GM12878 (cell line): ENCODE results near the gene SMARCC1. TPM values are rescaled to one million over a fixed set of nuclear protein-coding genes. Genes with fewer than 3 reads are reported as not detected.

Experiments used
- ATAC-seq: fragments of 200-7000 bp; cut with Tn5 transposase; 3 replicates; pipeline ENCODE4 v1.9.1; 2020; ENCODE audit warnings: mild to moderate bottlenecking, moderate library complexity
- BruUV-seq: library from RNA; stranded (reverse); fragments of 400-500 nt; replicated peaks from 2 replicates; lab custom pipeline; 2021; lab: Mats Ljungman, UMichigan
- CTCF ChIA-PET: fragments of 300-600 bp; sonication (Branson Sonifier 250); formaldehyde crosslinking; extraction: SDS; loops from one replicate; lab custom pipeline; 2021; ENCODE audit warnings: inconsistent platforms; lab: Yijun Ruan, JAX
- POLR2A ChIA-PET: fragments of 350-600 bp; formaldehyde crosslinking; extraction: SDS; loops from one replicate; lab custom pipeline; 2021; ENCODE audit warnings: inconsistent platforms; lab: Charles Lee
- RAD21 ChIA-PET: fragments of 300-600 bp; sonication (Branson Sonifier 250); formaldehyde crosslinking; loops from one replicate; lab custom pipeline; 2023; ENCODE audit warnings: antibody characterized with exemption; ENCODE audit not compliant: unreplicated experiment; lab: Charles Lee
- SMC1A ChIA-PET: fragments of 300-600 bp; sonication (Branson Sonifier 250); formaldehyde crosslinking; loops from one replicate; lab custom pipeline; 2023; ENCODE audit not compliant: unreplicated experiment, uncharacterized antibody; lab: Charles Lee
- DNase-seq: peaks from one replicate; pipeline ENCODE4 v3.0.0-alpha.2; 2011; ENCODE audit warnings: low read depth, low spot score
- FAIRE-seq: peaks from 3 replicates; lab custom pipeline; 2011; peaks lifted over from hg19 to GRCh38; lab: Jason Lieb, UNC
- H2AFZ ChIP-seq: 2 replicates; pipeline ENCODE4 v1.6.0; 2011; ENCODE audit warnings: low read depth, low read length, control low read depth; ENCODE audit not compliant: control insufficient read depth
- H3K27ac ChIP-seq: 2 replicates; pipeline ENCODE4 v1.5.1; 2011; ENCODE audit warnings: control low read depth; ENCODE audit not compliant: control insufficient read depth, insufficient read depth
- H3K27me3 ChIP-seq, 2 experiments: replicated peaks in 1 of 2; 2 replicates each; pipeline versions ENCODE4 v1.6.0 to v1.6.1; 2011; ENCODE audit warnings: low read length in 1 of 2; ENCODE audit not compliant: control insufficient read depth in 2 of 2, insufficient read depth in 2 of 2
- H3K36me3 ChIP-seq, 2 experiments: 2 replicates each; pipeline ENCODE4 v1.5.1; 2011; ENCODE audit warnings: low read length in 1 of 2; ENCODE audit not compliant: control insufficient read depth in 2 of 2, insufficient read depth in 2 of 2
- H3K4me1 ChIP-seq: 2 replicates; pipeline ENCODE4 v1.6.1; 2011; ENCODE audit warnings: mild to moderate bottlenecking, low read length, moderate library complexity, mixed read lengths; ENCODE audit not compliant: control insufficient read depth, insufficient read depth
- H3K4me2 ChIP-seq: 2 replicates; pipeline ENCODE4 v1.6.0; 2011; ENCODE audit warnings: control low read depth; ENCODE audit not compliant: control insufficient read depth, insufficient read depth
- H3K4me3 ChIP-seq: fragments of 200-600 bp; sonication (generic); 2 replicates; pipeline ENCODE4 v1.5.1; 2016
- H3K79me2 ChIP-seq: 2 replicates; pipeline ENCODE4 v1.6.0; 2011; ENCODE audit warnings: low read length; ENCODE audit not compliant: control insufficient read depth, insufficient read depth
- H3K9ac ChIP-seq: 2 replicates; pipeline ENCODE4 v1.8.0; 2011; ENCODE audit warnings: low read length, control low read depth, mixed read lengths; ENCODE audit not compliant: control insufficient read depth, insufficient read depth
- H3K9me3 ChIP-seq: replicated peaks from 3 replicates; pipeline ENCODE4 v1.5.1; 2011; ENCODE audit warnings: mild to moderate bottlenecking, low read length; ENCODE audit not compliant: control insufficient read depth, insufficient read depth
- H4K20me1 ChIP-seq: 2 replicates; pipeline ENCODE4 v1.6.0; 2011; ENCODE audit not compliant: control insufficient read depth, insufficient read depth
- CREB1 ChIP-seq: IDR thresholded peaks from 2 replicates; pipeline ENCODE4 v1.6.1; 2012; ENCODE audit warnings: low read depth, mild to moderate bottlenecking, inconsistent platforms
- CREM ChIP-seq: IDR thresholded peaks from 2 replicates; pipeline ENCODE4 v1.6.1; 2014; ENCODE audit warnings: antibody characterized with exemption, low read depth
- ETV6 ChIP-seq, 2 experiments: fragments of 450-650 bp in 1 of 2; IDR thresholded peaks in 1 of 2; conservative IDR thresholded peaks in 1 of 2; 2 replicates each; pipeline ENCODE4 v1.6.1; 2014; ENCODE audit warnings: antibody characterized with exemption in 1 of 2, borderline replicate concordance in 1 of 2, low read depth in 1 of 2, mild to moderate bottlenecking in 1 of 2, moderate library complexity in 1 of 2
- IRF4 ChIP-seq: IDR thresholded peaks from 2 replicates; pipeline ENCODE4 v1.6.1; 2011; ENCODE audit warnings: low read depth, low read length
- JUND ChIP-seq: IDR thresholded peaks from 2 replicates; pipeline ENCODE4 v1.6.1; 2012; ENCODE audit warnings: low read depth, mild to moderate bottlenecking, low read length, improper control_type of control experiment, moderate library complexity
- NFIC ChIP-seq: IDR thresholded peaks from 2 replicates; pipeline ENCODE4 v1.6.1; 2012; ENCODE audit warnings: low read depth, mild to moderate bottlenecking, inconsistent platforms, low read length, moderate library complexity
- POU2F2 ChIP-seq: IDR thresholded peaks from 3 replicates; pipeline ENCODE4 v1.6.1; 2011; ENCODE audit warnings: low read depth, mild to moderate bottlenecking, low read length, borderline replicate concordance
- TBL1XR1 ChIP-seq: IDR thresholded peaks from 2 replicates; pipeline ENCODE4 v1.6.1; 2012; ENCODE audit warnings: low read depth, low read length, improper control_type of control experiment
- ZNF207 ChIP-seq: fragments of 450-650 bp; IDR thresholded peaks from 2 replicates; pipeline ENCODE4 v1.6.1; 2014; ENCODE audit warnings: antibody characterized with exemption, mild to moderate bottlenecking, borderline replicate concordance
- WGBS: methylation state at CpG from one replicate; pipeline ENCODE4 v1.1.6; 2016; ENCODE audit warnings: low lambda C conversion rate; ENCODE audit not compliant: insufficient replicate concordance, insufficient coverage; ENCODE audit errors: missing lambda C conversion rate; 5-methylcytosine and 5-hydroxymethylcytosine counted together
- in situ Hi-C: fragments of 300-500 bp; cut with MboI; formaldehyde crosslinking; loops from 9 replicates; pipeline ENCODE4 v1.14.3; 2018; ENCODE audit warnings: mixed read lengths
- intact Hi-C: fragments of 100-400 bp; cut with micrococcal nuclease; formaldehyde crosslinking; loops from one replicate; pipeline ENCODE4 v1.14.2; 2022; ENCODE audit not compliant: unreplicated experiment
- polyA plus RNA-seq, 11 experiments: library from polyadenylated mRNA; depleted of rRNA in 4 of 11; unstranded in 6 of 11; stranded (reverse) in 5 of 11; fragments of >200 nt; fragmentation: Nextera tagmentation in 4 of 11; fragmentation: Illumina TruSeq in 1 of 11; extraction: Ambion mirVana in 4 of 11; extraction: Trizol in 1 of 11; gene quantifications; 1 replicate in 1 of 11; 2 replicates in 10 of 11; pipeline versions ENCODE4 v1.2.1 to v1.2.3, GENCODE V29; 2011 to 2016; ENCODE audit warnings: inconsistent platforms in 2 of 11, missing spikeins in 2 of 11, low read depth in 1 of 11
- total RNA-seq, 4 experiments: library from RNA; depleted of rRNA in 3 of 4; stranded (reverse); fragments of >200 nt in 3 of 4; fragmentation: Illumina TruSeq in 1 of 4; extraction: Trizol in 1 of 4; gene quantifications; 2 replicates each; pipeline versions ENCODE4 v1.2.1 to v1.2.3, GENCODE V29; 2013 to 2021
- TF ChIP-seq, protein P1 (sequence below): fragments of 450-650 bp; IDR thresholded peaks from 2 replicates; pipeline ENCODE4 v1.6.1; 2014; ENCODE audit warnings: mild to moderate bottlenecking

Gene SMARCC1
- total and polyA plus RNA-seq, 10 of the 15 experiments (the other 5 are each of a cell fraction or from before 2014, with no cell fraction given) = 26.6 to 147 (median 57.1) TPM

DNA sequence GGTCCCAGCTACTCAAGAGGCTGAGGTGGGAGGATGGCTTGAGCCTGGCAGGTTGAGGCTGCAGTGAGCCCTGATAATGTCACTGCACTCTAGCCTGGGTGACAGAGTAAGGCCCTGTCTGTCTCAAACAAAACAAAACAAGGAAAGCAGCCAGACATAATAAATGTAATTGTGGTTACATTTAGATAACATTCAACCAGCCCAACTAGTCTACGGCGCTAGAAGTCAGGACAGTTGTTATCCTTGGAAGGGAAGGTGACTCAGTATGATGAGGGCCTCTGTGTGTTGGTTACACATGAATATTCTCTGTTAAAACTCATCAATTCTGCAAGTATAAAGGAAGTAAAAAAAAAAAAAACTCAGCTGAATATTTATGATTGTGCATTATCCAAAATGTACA is 176.0 kb downstream of the SMARCC1 start:
- ATAC-seq = no peak
- H3K4me3 ChIP-seq = no peak overlapping the region
- ChIA-PET CTCF (interaction anchor here (3.2 kb wide), 1 partner anchor 11 kb away, joined by 8 read pairs; no protein-coding TSS in a partner anchor), SMC1A (no interaction called here), POLR2A (interaction anchor here (0.6 kb wide), 1 partner anchor 24 kb away, joined by 3 read pairs; no protein-coding TSS in a partner anchor), RAD21 (interaction anchor here (0.7 kb wide), 1 partner anchor 10 kb away, joined by 3 read pairs; no protein-coding TSS in a partner anchor)
- WGBS = 62% methylated on average over 2 of the region's 2 CpGs
- no peak overlapping the region for H2AFZ ChIP-seq
- no peak overlapping the region for H3K9ac ChIP-seq
- H3K4me2 ChIP-seq = no peak overlapping the region
- H3K9me3 ChIP-seq = no peaks in the 10 kb centered on the region
- in situ Hi-C loops = no loop called here
- no peaks in the 10 kb centered on the region for H3K79me2 ChIP-seq
- H3K27ac ChIP-seq = no peak overlapping the region
- peaks cover 13 to 26% of the 10 kb centered on the region in 2 experiments for H3K36me3 ChIP-seq
- intact Hi-C loops = no loop called here
- no peaks in the 10 kb centered on the region for H4K20me1 ChIP-seq
- FAIRE-seq = no peak
- H3K4me1 ChIP-seq = no peaks in the 10 kb centered on the region
- H3K27me3 ChIP-seq = no peaks in the 10 kb centered on the region
- no TSS peak for BruUV-seq
- no peak for DNase-seq
- no peak for TF ChIP-seq ETV6 (conservative IDR thresholded peaks at IDR 0.05 in 1 of 2, IDR thresholded peaks at IDR 0.05 in 1 of 2; ENCODE audit: borderline replicate concordance in 1 of 2, low read depth in 1 of 2)

DNA sequence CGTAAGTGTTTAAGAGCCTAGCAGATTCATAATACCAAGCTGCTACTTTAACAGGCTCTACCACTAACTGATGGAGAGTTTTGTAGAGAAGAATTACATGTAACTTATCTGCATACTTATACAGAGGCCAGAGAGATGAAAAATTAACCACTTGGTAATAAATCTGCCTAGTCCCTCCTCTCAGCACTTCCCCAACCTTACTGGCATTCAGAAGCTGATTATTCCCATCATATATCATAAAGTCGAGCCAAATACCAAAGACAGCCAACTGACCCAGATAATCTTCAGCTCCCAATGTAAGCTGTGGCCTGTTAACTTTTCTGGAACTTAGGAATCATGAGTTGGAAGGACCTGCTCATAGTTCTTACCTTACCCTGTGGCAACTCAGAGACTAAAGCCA is 177.5 kb downstream of the SMARCC1 start:
- Histone ChIP-seq H3K9ac (no peak overlapping the region), H4K20me1 (no peaks in the 10 kb centered on the region), H3K4me3 (no peak overlapping the region), H3K27me3 (no peaks in the 10 kb centered on the region), H3K4me1 (no peaks in the 10 kb centered on the region), H3K27ac (no peak overlapping the region), H3K9me3 (no peaks in the 10 kb centered on the region), H3K36me3 (peaks cover 10 to 21% of the 10 kb centered on the region in 2 experiments), H3K79me2 (no peaks in the 10 kb centered on the region), H3K4me2 (no peak overlapping the region), H2AFZ (no peak overlapping the region)
- no peak for ATAC-seq
- FAIRE-seq = no peak
- CTCF ChIA-PET = interaction anchor here (0.7 to 1.1 kb wide), 2 partner anchors 13 to 111 kb away, joined by 3 read pairs; no protein-coding TSS in a partner anchor
- SMC1A ChIA-PET = interaction anchor here (0.6 kb wide), 1 partner anchor 11 kb away, joined by 3 read pairs; no protein-coding TSS in a partner anchor
- RAD21 ChIA-PET = no interaction called here
- POLR2A ChIA-PET = no interaction called here
- 97% methylated on average over 2 of the region's 2 CpGs for WGBS
- intact Hi-C loops (no loop called here), in situ Hi-C loops (no loop called here)
- no TSS peak for BruUV-seq
- TF ChIP-seq IRF4 (no peak), JUND (no peak), CREM (no peak), ZNF207 (no peak), POU2F2 (no peak), CREB1 (no peak), NFIC (no peak), TBL1XR1 (no peak)
- TF ChIP-seq, protein P1, sequence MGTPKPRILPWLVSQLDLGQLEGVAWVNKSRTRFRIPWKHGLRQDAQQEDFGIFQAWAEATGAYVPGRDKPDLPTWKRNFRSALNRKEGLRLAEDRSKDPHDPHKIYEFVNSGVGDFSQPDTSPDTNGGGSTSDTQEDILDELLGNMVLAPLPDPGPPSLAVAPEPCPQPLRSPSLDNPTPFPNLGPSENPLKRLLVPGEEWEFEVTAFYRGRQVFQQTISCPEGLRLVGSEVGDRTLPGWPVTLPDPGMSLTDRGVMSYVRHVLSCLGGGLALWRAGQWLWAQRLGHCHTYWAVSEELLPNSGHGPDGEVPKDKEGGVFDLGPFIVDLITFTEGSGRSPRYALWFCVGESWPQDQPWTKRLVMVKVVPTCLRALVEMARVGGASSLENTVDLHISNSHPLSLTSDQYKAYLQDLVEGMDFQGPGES = no peak
- no peak for DNase-seq
